ENCODE data around the gene WNT3. TPM values are rescaled to one million over a fixed set of nuclear protein-coding genes. Genes with fewer than 3 reads are reported as not detected.

WNT3 gene
- 10.8 and 11.6 TPM in 2 replicates for polyA plus RNA-seq (2011; rRNA removed)
- 5.3 and 6.2 TPM in 2 replicates for polyA plus RNA-seq (2012; cell fraction: cytosol; rRNA removed)
- 9.1 and 9.9 TPM in 2 replicates for polyA plus RNA-seq (2012; cell fraction: nucleus; rRNA removed)
- polyA plus RNA-seq (2017; fragmentation: RNase III; extraction: RNeasy Plus Mini Kit Qiagen cat#74134 plus additional on column Dnase treatment), result 5.9 to 8.4 TPM (median 8.3 TPM) in 3 replicates
- polyA minus RNA-seq (2011; rRNA and poly(A)+ RNA removed), result 7.0 TPM in 2 replicates

- TF ChIP-seq E2F6 (IDR thresholded peaks at IDR 0.05; ENCODE audit: borderline replicate concordance, low read depth) (no peak), HOXB5 (CRISPR knock-in tag; IDR thresholded peaks at IDR 0.05) (no peak), POLR2AphosphoS2 (conservative IDR thresholded peaks at IDR 0.05; ENCODE audit: low read length) (no peak)
- Histone ChIP-seq H3K4me3 (no peak within 1 kb of the TSS), H3K27ac (no peak within 1 kb of the TSS), H3K9me3 (no peaks in the 10 kb centered on the region), H3K4me2 (no peak within 1 kb of the TSS), H3K4me1 (no peaks in the 10 kb centered on the region)
- ChIA-PET POLR2A (no interaction called here), CTCF (interaction anchor here (10.8 kb wide), 1 partner anchor 17 kb away, joined by 138 read pairs; no protein-coding TSS in a partner anchor)
- FAIRE-seq, result no peak
- ATAC-seq, result no peak
- 68% methylated on average over 35 of the region's 47 CpGs for WGBS (ENCODE audit: missing lambda C conversion rate)
- no peak for DNase-seq (ENCODE audit: low read depth in 1 of 2, low spot score in 1 of 2)
Measured at GRCh38 chr17:46818316-46818928, at the start of gene WNT3. TSS of gene WNT3 (minus strand) at chr17:46818692. CDS start at chr17:46818597, 95 bp downstream.

- DNase-seq (ENCODE audit: low read depth in 1 of 2, low spot score in 1 of 2) (no peak), FAIRE-seq (no peak), ATAC-seq (no peak)
- Histone ChIP-seq H3K4me1 (peaks cover 39% of the 10 kb centered on the region), H3K4me3 (no peak overlapping the region), H3K27ac (no peak overlapping the region), H3K4me2 (no peak overlapping the region), H3K9me3 (no peaks in the 10 kb centered on the region)
- CTCF ChIA-PET, result interaction anchor here (0.8 to 5.3 kb wide), 9 partner anchors 10 to 74 kb away, joined by 3 to 18 read pairs (median 4); no protein-coding TSS in a partner anchor
- POLR2A ChIA-PET, result no interaction called here
- TF ChIP-seq CEBPB (IDR thresholded peaks at IDR 0.05) (no peak), RCOR1 (IDR thresholded peaks at IDR 0.05; ENCODE audit: low read depth, low read length) (no peak), REST (IDR thresholded peaks at IDR 0.05) (no peak), FOSB (CRISPR knock-in tag; IDR thresholded peaks at IDR 0.05) (no peak), HDAC2 (IDR thresholded peaks at IDR 0.05) (no peak)
Measured at GRCh38 chr17:46866747-46867146, 48.3 kb upstream of the WNT3 start.

- DNase-seq (ENCODE audit: low read depth in 1 of 2, low spot score in 1 of 2), result no peak
- Histone ChIP-seq H3K4me3 (no peak overlapping the region), H3K4me1 (peaks cover 36% of the 10 kb centered on the region), H3K27ac (no peak overlapping the region), H3K9me3 (no peaks in the 10 kb centered on the region), H3K4me2 (no peak overlapping the region)
- FAIRE-seq, result no peak
- no peak for ATAC-seq
- WGBS (ENCODE audit: missing lambda C conversion rate), result 65% methylated on average over 8 of the region's 8 CpGs
- ChIA-PET POLR2A (no interaction called here), CTCF (interaction anchor here (1.0 to 5.3 kb wide), 6 partner anchors 11 to 75 kb away, joined by 3 to 18 read pairs (median 4); no protein-coding TSS in a partner anchor)
- TF ChIP-seq ZSCAN20 (CRISPR knock-in tag; IDR thresholded peaks at IDR 0.05) (no peak), NFE2L2 (conservative IDR thresholded peaks at IDR 0.05; ENCODE audit: low read length) (no peak), USF2 (IDR thresholded peaks at IDR 0.05) (no peak), FOXS1 (CRISPR knock-in tag; IDR thresholded peaks at IDR 0.05) (no peak), SMC3 (IDR thresholded peaks at IDR 0.05) (no peak), ZFP36 (IDR thresholded peaks at IDR 0.05; ENCODE audit: borderline replicate concordance, partially characterized antibody) (no peak), HEYL (CRISPR knock-in tag; IDR thresholded peaks at IDR 0.05) (no peak), ZC3H11A (IDR thresholded peaks at IDR 0.05) (no peak), RCOR1 (IDR thresholded peaks at IDR 0.05; ENCODE audit: low read depth, low read length) (no peak), SREBF2 (IDR thresholded peaks at IDR 0.05) (no peak), HES2 (IDR thresholded peaks at IDR 0.05) (no peak), HOXB13 (CRISPR knock-in tag; IDR thresholded peaks at IDR 0.05; ENCODE audit: low read depth) (no peak), CHD2 (IDR thresholded peaks at IDR 0.05; ENCODE audit: low read length, partially characterized antibody) (no peak), MAZ (IDR thresholded peaks at IDR 0.05; ENCODE audit: borderline replicate concordance, low read depth, low read length) (no peak), MAX (IDR thresholded peaks at IDR 0.05) (no peak), HOXB5 (CRISPR knock-in tag; IDR thresholded peaks at IDR 0.05) (no peak), KDM5A (IDR thresholded peaks at IDR 0.05) (no peak), TP53 (CRISPR knock-in tag; IDR thresholded peaks at IDR 0.05) (no peak)
Measured at GRCh38 chr17:46866325-46866724, 47.8 kb upstream of the WNT3 start.

Data from A549 (cell line).